GM03348 (cell line): ENCODE data around the gene CDT1.
A peak's percentile ranks its signal among the peaks of the same experiment; 100 is the strongest.

ENCODE experiments used
- DNase-seq: peaks from one replicate; pipeline ENCODE4 v3.0.0; 2012; ENCODE audit warnings: low spot score

CDT1 gene

DNA sequence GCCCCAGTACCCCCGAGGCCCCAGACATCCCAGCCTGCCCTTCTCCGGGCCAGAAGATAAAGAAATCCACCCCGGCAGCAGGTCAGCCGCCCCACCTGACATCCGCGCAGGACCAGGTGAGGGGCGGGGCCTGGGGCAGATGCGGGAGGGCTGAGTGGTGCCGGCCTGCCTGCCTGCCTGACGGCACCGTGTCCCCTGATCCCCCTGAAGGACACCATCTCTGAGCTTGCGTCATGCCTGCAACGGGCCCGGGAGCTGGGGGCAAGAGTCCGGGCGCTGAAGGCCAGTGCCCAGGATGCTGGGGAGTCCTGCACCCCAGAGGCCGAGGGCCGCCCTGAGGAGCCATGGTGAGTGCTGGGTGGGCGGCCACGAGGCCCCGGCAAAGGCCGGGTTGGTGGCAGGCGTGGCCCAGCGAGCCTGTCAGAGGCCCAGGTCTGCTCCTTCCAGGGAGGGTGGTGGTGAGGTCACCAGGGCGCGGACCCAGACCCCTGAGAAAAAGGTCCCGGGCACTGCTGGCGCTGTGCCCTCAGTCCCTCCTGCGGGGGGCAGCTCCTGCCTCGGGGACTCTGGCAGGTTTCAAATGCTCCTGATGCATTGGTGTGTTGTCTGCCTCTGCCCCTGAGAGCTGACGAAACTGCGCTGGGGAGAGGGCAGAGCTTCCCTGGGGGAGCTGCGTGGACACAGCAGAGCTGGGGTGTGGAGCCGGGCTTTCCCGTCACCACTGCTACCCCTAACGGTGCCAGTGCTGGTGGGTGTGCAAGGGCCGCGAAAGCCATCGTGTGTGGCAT, 1.2 kb downstream of the CDT1 start:
- no peak for DNase-seq

GRCh38 chr16:88805340-88805715, 1.7 kb downstream of the CDT1 start:
- no peak for DNase-seq

- DNase-seq: no peak
Measured at GRCh38 chr16:88805887-88806393, 2.4 kb downstream of the CDT1 start.

DNA sequence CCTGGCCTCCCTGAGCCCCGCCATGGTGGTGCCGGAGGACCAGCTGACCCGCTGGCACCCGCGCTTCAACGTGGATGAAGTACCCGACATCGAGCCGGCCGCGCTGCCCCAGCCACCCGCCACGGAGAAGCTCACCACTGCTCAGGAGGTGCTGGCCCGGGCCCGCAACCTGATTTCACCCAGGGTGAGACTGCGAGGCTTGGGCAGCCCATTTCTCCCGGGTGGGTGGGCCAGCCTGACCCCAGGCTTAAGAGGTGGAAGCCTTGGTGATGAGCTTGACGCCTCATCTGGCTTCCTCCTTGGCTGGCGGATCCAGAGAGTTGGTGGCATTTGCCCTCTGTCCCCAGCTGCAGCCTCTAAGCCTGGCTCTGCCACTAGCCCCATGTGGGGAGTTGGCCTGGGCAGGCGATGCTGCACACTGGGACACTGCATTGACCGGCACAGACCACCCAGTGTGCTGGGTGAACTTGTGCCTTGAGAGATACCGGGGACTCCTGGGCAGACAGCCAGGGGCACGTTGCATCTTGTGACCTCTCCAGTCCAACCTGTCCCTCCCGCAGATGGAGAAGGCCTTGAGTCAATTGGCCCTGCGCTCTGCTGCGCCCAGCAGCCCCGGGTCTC, 3.0 kb downstream of the CDT1 start:
- no peak for DNase-seq

DNA sequence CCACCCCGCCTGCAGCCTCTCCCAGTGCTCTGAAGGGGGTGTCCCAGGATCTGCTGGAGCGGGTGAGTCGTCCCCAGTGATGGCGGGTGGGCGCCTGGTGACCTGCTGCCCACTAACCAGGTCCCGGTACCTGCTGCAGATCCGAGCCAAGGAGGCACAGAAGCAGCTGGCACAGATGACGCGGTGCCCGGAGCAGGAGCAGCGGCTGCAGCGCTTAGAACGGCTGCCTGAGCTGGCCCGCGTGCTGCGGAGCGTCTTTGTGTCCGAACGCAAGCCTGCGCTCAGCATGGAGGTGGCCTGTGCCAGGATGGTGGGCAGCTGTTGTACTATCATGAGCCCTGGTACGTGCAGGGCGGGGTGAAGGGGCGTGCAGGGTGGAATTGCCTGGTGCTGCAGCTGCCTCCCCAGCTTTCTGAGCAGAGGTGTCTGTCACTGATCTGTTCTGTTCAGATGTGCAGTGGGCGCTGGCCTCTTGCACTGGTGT, 3.6 kb downstream of the CDT1 start:
- no peak for DNase-seq

- no peak for DNase-seq
Measured at GRCh38 chr16:88807626-88808453, 4.3 kb downstream of the CDT1 start.

GRCh38 chr16:88809068-88809675, 5.6 kb downstream of the CDT1 start:
- no peak for DNase-seq

DNA sequence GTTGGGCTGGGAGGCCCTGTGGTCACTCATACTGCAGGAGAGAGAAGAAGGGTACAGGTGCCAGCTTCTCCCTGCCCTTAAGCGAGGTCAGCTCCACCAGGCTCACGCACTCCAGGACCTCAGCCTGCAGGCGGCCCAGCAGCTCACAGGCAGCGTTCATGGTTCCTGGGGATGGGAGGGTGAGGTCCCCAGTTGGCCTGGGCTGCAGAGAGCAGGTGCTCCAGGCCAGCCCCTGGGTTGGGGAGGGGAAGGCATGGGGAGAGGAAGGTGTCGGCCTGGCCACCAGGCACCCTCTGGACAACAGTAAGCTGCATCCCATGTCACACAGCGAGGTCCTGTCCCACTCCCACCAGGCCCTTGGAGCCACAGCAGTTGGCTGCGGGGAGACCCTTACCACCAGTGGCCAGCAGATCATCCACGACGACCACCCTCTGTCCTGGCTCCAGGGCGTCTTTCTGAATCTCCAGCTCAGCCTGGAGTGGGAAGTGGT, 6.1 kb downstream of the CDT1 start:
- no peak for DNase-seq

GRCh38 chr16:88810166-88810911, 6.8 kb downstream of the CDT1 start:
- no peak for DNase-seq

- DNase-seq: peak; percentile 89
Measured at GRCh38 chr16:88810912-88811768, 7.6 kb downstream of the CDT1 start.

DNA sequence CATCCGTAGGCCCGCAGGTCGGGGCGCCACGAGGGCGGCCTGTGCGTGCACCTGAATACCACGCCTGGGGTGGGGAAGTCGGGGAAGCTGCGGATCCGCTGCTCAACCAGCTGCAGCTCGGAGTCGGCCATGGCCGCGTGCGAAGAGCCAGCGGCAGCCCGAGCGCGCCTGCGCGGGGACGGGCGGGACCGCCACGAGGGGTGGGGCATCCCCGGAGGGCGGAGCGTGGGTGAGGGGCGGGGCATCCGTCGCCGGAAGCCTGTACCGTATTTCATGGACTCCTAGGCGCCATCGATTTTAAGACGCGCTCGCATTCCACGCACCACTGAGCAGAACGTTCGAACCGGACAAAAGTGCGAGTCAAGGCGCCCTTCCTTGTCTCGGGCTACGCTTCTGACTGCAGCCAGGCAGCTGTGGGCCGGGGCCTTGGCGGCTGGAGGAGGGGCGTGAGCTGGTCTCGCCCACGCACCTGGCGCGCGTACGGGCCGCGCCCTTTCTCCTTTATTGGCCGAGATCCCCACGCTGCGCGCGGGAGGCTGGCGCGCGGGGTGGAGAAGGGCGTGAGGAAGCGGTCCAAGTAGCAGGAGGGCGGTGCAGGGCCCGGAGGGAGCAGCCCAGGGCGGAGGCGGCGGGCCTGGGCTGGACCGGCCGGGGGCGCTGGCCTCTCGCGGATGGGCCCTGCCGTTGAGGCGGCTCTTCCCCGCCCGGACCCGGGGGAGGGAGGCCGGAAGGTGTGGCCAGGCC, 8.4 kb downstream of the CDT1 start, which contains the start of gene APRT:
Gene APRT, minus strand, starts transcription at position 160 of the 744 bp plus-strand sequence. Its CDS starts 29 bp downstream, at position 131.
- peak; percentile 100 for DNase-seq

GRCh38 chr16:88812513-88813268, 9.1 kb downstream of the CDT1 start:
- DNase-seq: no peak

DNA sequence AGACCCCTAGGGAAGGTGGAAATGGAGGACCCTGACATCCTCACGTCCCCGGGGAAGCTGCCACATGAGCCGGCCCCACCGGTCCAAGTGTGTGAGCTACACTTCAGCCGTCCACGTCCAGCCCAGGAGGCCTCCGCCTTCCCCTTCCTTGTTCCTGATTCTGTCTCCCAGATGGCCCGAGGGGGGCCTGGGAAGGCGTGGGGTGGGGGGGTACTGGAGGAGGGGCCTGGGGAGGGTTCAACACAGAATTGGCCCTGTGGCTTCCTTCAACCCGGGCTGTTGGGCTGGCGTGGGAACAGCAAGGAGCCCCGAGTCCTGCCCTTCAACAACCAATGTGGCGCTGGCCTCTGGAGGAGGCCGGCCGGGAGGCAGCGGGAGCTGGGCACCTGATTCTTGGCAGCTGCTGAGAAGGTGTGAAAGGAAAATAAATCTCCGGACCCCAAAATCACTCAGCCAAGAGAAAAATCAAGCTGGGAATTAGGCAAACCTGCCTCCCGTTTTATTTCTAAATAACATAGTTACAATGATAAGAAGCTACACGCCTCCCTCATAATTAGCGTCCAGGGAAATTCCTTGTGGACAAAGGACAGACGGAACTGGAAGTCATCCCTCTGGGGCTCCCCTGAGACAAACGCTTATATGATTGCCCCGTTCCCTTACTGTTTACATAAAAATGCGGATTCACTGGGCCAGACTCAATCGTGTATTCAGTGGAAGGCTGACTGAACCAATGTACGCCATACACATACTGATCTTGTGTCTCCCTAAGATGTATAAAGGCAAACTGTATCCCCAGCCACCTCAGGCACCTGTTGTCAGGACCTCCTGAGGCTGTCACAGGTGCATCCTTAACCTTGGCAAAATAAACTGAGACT, 9.9 kb downstream of the CDT1 start:
- no peak for DNase-seq

DNA sequence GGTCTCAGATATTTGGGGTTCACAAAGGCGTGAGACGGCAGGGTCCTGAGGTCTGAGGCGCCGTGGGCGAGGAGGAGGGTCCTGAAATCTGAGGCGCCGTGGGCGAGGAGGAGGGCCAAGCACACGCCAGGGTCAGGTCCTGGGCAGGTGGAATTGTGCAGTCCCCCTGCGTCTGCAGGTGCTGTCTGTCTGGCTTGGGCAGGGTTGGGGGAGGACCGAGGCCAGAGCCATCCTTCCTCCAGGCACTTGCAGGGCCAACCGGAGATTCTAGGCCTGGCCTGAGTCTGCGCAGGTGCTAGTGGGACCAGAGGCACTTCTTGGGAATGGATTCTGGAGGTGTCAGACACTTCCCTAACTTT, 10.5 kb downstream of the CDT1 start:
- no peak for DNase-seq

GRCh38 chr16:88815227-88815626, 11.6 kb downstream of the CDT1 start:
- DNase-seq: no peak

DNA sequence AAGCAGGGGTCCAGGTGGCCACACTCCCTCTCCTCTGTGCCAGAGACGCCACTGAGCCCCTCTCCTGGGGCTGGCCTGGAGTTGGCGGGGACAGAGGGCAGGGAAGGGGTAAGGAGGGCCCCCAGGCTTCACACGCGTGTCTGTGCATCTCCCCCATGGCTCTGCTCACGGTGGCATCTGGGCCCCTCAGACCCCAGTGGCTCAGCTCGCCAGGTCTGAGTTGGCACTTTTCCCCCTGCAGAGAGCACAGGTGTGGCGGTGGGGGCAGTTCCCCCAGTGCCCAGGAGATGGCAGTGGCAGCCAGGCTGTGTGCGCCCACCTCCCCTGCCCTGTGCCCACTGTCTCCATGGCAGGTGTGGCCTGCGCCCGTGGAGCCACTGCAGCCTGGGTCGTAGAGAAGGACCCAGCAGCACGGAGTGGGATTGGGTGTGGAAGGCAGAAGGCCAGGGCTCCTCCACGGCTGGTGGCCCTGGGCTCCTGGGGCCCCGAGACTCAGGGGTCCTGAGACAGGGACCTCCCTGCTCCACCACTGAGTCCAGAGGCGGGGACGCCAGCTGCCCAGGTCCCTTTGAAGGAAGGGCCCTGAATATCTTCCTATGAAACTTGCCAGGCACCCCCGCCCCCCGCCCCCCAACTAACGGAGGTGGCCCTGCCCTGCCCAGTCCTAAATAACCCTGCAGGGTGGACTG, 12.5 kb downstream of the CDT1 start:
- DNase-seq: peak; percentile 35
